ENCODE measurements around the gene ADO. TPM values are rescaled to one million over a fixed set of nuclear protein-coding genes. Genes with fewer than 3 reads are reported as not detected.
A peak's percentile ranks its signal among the peaks of the same experiment; 100 is the strongest.

Gene ADO
- total and polyA plus RNA-seq, 2 of the 13 experiments (the other 11 are each of a cell fraction or from before 2014, with no cell fraction given) = 8.9 to 15.9 TPM

DNA sequence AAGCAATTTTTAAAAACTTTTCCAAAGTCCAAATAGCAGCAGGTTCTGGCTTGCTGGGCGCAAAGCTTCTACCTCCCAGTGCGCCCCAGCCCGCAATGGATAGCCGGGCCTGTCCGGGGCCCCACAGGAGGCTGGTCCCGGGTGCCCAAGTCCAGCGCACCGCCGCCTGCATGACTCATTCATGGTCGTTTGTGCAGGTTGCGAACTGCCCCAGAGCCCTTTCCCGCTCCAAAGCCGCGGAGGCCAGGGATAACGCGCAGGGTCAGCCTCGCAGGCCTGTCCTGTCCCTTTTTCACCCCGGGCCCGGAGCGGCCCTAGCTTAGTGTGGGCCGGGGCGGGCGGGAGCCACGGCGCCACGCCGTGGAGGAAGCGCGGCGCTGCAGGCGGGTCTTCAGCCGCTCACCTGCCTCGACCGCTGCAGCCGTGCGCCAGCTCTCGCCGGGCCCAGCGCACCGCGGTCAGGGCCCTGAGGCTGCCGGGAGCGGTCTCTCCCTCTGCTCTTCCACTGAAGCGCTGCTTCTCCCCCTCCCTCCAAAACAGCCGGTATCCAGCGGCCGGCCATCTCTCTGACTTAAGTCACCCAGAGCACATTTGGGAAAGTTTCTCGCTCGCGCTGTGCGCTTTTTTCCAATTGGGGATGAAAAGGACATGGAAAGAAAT is 13.4 kb downstream of the ADO start:
- Histone ChIP-seq H3K4me2 (ENCODE audit: low read depth, low read length) (peak overlapping the region; percentile 91), H3K36me3 (replicated peaks in 1 of 2; ENCODE audit: control insufficient read depth in 1 of 2, insufficient read depth in 2 of 2, low read length in 2 of 2) (no peaks in the 10 kb centered on the region), H3K4me1 (ENCODE audit: insufficient read depth, low read length) (peaks cover 23% of the 10 kb centered on the region), H3K27me3 (ENCODE audit: control insufficient read depth in 1 of 2, insufficient read depth in 2 of 2, low read length in 2 of 2) (peaks cover 7 to 23% of the 10 kb centered on the region in 2 experiments; a peak in 4 of 5 replicates), H3K79me2 (ENCODE audit: insufficient read depth, low read length) (no peaks in the 10 kb centered on the region), H4K20me1 (ENCODE audit: insufficient read depth, low read length) (no peaks in the 10 kb centered on the region), H3K27ac (ENCODE audit: extremely low read length, insufficient read depth, low read length) (no peak overlapping the region), H3K9me3 (ENCODE audit: low read length) (no peaks in the 10 kb centered on the region), H3K9ac (ENCODE audit: insufficient read depth, low read depth, low read length) (peak overlapping the region; percentile 6; the same call in 1 of the 2 replicates), H3K4me3 (replicated peaks in 1 of 3; ENCODE audit: insufficient read depth in 1 of 3, low read depth in 2 of 3, low read length in 3 of 3) (peak overlapping the region; percentile 61 to 75 (median 65); a peak in 5 of 6 replicates), H2AFZ (ENCODE audit: low read length) (no peak overlapping the region)
- FAIRE-seq = no peak
- no TSS peak for BruUV-seq (replicated peaks)
- WGBS (ENCODE audit: low lambda C conversion rate) = 16% methylated on average over 25 of the region's 51 CpGs
- in situ Hi-C loops (cut with HindIII; ENCODE audit: extremely low pct_ligation_motif_present, low pct_unique_long_range_greater_than_20kb) = loop anchor here (5.0 to 25.0 kb wide), 2 partner anchors 206 to 556 kb away; partner anchors contain the start of gene RTKN2
- DNase-seq (ENCODE audit: low spot score) = peak; percentile 54
- peak; percentile 81 for ATAC-seq
- POLR2A ChIA-PET = interaction anchor here (0.8 to 2.3 kb wide), 2 partner anchors 13 to 315 kb away, joined by 5 to 11 read pairs; partner anchors contain the start of genes ADO and NRBF2
- intact Hi-C loops (cut with micrococcal nuclease; ENCODE audit: unreplicated experiment) = loop anchor here (1.0 kb wide), 3 partner anchors 208 to 340 kb away; no protein-coding TSS in a partner anchor
- CTCF ChIA-PET (ENCODE audit: low intra/inter-chr PET ratio, low total read pairs) = interaction anchor here (1.6 to 2.0 kb wide), 2 partner anchors 207 to 224 kb away, joined by 8 to 11 read pairs; no protein-coding TSS in a partner anchor
- TF ChIP-seq SRF (IDR thresholded peaks at IDR 0.05; ENCODE audit: low read depth, low read length) (no peak), GABPB1 (CRISPR knock-in tag; IDR thresholded peaks at IDR 0.05) (peak; percentile 70), MAFK (conservative IDR thresholded peaks at IDR 0.05 in 1 of 2, IDR thresholded peaks at IDR 0.05 in 1 of 2; ENCODE audit: low read length in 2 of 2) (no peak), AHR (CRISPR knock-in tag; IDR thresholded peaks at IDR 0.05) (0 out of 2 replicates have a peak, but pooled peaks have one; percentile 44), GFI1 (CRISPR knock-in tag; IDR thresholded peaks at IDR 0.05; ENCODE audit: borderline replicate concordance) (peak; percentile 55; the same call in 1 of the 2 replicates), ZNF749 (CRISPR knock-in tag; IDR thresholded peaks at IDR 0.05; ENCODE audit: borderline replicate concordance) (peak; percentile 54; the same call in 1 of the 2 replicates), ZNF724P (CRISPR knock-in tag; IDR thresholded peaks at IDR 0.05; ENCODE audit: borderline replicate concordance) (0 out of 2 replicates have a peak, but pooled peaks have one; percentile 9), ZNF501 (CRISPR knock-in tag; IDR thresholded peaks at IDR 0.05) (peak; percentile 49; the same call in 1 of the 2 replicates), NCOA2 (CRISPR knock-in tag; IDR thresholded peaks at IDR 0.05) (no peak), ZFP36L2 (CRISPR knock-in tag; IDR thresholded peaks at IDR 0.05) (no peak)
- TF ChIP-seq, protein P1, sequence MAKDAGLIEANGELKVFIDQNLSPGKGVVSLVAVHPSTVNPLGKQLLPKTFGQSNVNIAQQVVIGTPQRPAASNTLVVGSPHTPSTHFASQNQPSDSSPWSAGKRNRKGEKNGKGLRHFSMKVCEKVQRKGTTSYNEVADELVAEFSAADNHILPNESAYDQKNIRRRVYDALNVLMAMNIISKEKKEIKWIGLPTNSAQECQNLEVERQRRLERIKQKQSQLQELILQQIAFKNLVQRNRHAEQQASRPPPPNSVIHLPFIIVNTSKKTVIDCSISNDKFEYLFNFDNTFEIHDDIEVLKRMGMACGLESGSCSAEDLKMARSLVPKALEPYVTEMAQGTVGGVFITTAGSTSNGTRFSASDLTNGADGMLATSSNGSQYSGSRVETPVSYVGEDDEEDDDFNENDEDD (CRISPR knock-in tag; IDR thresholded peaks at IDR 0.05; ENCODE audit: borderline replicate concordance) = peak; percentile 59; the same call in 1 of the 2 replicates
- TF ChIP-seq, protein P2, sequence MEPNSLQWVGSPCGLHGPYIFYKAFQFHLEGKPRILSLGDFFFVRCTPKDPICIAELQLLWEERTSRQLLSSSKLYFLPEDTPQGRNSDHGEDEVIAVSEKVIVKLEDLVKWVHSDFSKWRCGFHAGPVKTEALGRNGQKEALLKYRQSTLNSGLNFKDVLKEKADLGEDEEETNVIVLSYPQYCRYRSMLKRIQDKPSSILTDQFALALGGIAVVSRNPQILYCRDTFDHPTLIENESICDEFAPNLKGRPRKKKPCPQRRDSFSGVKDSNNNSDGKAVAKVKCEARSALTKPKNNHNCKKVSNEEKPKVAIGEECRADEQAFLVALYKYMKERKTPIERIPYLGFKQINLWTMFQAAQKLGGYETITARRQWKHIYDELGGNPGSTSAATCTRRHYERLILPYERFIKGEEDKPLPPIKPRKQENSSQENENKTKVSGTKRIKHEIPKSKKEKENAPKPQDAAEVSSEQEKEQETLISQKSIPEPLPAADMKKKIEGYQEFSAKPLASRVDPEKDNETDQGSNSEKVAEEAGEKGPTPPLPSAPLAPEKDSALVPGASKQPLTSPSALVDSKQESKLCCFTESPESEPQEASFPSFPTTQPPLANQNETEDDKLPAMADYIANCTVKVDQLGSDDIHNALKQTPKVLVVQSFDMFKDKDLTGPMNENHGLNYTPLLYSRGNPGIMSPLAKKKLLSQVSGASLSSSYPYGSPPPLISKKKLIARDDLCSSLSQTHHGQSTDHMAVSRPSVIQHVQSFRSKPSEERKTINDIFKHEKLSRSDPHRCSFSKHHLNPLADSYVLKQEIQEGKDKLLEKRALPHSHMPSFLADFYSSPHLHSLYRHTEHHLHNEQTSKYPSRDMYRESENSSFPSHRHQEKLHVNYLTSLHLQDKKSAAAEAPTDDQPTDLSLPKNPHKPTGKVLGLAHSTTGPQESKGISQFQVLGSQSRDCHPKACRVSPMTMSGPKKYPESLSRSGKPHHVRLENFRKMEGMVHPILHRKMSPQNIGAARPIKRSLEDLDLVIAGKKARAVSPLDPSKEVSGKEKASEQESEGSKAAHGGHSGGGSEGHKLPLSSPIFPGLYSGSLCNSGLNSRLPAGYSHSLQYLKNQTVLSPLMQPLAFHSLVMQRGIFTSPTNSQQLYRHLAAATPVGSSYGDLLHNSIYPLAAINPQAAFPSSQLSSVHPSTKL (CRISPR knock-in tag; IDR thresholded peaks at IDR 0.05) = 0 out of 2 replicates have a peak, but pooled peaks have one; percentile 25
- TF ChIP-seq, protein P3, sequence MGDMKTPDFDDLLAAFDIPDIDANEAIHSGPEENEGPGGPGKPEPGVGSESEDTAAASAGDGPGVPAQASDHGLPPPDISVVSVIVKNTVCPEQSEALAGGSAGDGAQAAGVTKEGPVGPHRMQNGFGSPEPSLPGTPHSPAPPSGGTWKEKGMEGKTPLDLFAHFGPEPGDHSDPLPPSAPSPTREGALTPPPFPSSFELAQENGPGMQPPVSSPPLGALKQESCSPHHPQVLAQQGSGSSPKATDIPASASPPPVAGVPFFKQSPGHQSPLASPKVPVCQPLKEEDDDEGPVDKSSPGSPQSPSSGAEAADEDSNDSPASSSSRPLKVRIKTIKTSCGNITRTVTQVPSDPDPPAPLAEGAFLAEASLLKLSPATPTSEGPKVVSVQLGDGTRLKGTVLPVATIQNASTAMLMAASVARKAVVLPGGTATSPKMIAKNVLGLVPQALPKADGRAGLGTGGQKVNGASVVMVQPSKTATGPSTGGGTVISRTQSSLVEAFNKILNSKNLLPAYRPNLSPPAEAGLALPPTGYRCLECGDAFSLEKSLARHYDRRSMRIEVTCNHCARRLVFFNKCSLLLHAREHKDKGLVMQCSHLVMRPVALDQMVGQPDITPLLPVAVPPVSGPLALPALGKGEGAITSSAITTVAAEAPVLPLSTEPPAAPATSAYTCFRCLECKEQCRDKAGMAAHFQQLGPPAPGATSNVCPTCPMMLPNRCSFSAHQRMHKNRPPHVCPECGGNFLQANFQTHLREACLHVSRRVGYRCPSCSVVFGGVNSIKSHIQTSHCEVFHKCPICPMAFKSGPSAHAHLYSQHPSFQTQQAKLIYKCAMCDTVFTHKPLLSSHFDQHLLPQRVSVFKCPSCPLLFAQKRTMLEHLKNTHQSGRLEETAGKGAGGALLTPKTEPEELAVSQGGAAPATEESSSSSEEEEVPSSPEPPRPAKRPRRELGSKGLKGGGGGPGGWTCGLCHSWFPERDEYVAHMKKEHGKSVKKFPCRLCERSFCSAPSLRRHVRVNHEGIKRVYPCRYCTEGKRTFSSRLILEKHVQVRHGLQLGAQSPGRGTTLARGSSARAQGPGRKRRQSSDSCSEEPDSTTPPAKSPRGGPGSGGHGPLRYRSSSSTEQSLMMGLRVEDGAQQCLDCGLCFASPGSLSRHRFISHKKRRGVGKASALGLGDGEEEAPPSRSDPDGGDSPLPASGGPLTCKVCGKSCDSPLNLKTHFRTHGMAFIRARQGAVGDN (CRISPR knock-in tag; IDR thresholded peaks at IDR 0.05) = peak; percentile 75
